Esophagus squamous epithelium (tissue), 4 donors: Measurements from ENCODE around the gene ZNF385D.

Experiments
- CTCF ChIP-seq, 6 experiments: fragments of 450-650 bp in 4 of 6; fragments of 200-600 bp in 2 of 6; sonication (generic) in 2 of 6; IDR thresholded peaks; one replicate each; pipeline ENCODE4 v1.5.1; 2016 to 2019; ENCODE audit warnings: antibody characterized with exemption in 6 of 6, mild to moderate bottlenecking in 4 of 6, moderate library complexity in 4 of 6
- POLR2A ChIP-seq, 4 donors: fragments of 450-650 bp; IDR thresholded peaks; one replicate each; pipeline ENCODE4 v1.6.1; 2017; ENCODE audit warnings: antibody characterized with exemption in 4 of 4, mild to moderate bottlenecking in 4 of 4, moderate library complexity in 3 of 4

- TF ChIP-seq CTCF (IDR thresholded peaks at IDR 0.05) (no peak), POLR2A (IDR thresholded peaks at IDR 0.05) (no peak)
Measured at GRCh38 chr3:21377071-21377769, 373.8 kb downstream of the ZNF385D start.
